K562 (cell line): ENCODE measurements around the gene POLG. TPM values are rescaled to one million over a fixed set of nuclear protein-coding genes. Genes with fewer than 3 reads are reported as not detected.
A peak's percentile ranks its signal among the peaks of the same experiment; 100 is the strongest.

Experiments used
- COPS2 ChIP-seq: fragments of 450-650 bp; conservative IDR thresholded peaks from 2 replicates; pipeline ENCODE4 v1.6.1; 2016; ENCODE audit warnings: mild to moderate bottlenecking, moderate library complexity
- CREB5 ChIP-seq: fragments of 250-450 bp; sonication (Bioruptor Pico); IDR thresholded peaks from 2 replicates; pipeline ENCODE4 v1.5.0; 2020; ENCODE audit warnings: mild to moderate bottlenecking
- EWSR1 ChIP-seq: fragments of 450-650 bp; IDR thresholded peaks from 2 replicates; pipeline ENCODE4 v1.6.1; 2018; ENCODE audit warnings: borderline replicate concordance, mild to moderate bottlenecking, low read depth, moderate library complexity; ENCODE audit not compliant: partially characterized antibody
- FOXJ2 ChIP-seq: fragments of 200-800 bp; sonication (Bioruptor generic); IDR thresholded peaks from 2 replicates; pipeline ENCODE4 v1.6.1; 2016; ENCODE audit warnings: missing genetic modification characterization, missing compliant biosample characterization
- POLR2AphosphoS2 ChIP-seq: IDR thresholded peaks from 2 replicates; pipeline ENCODE4 v1.6.1; 2012; ENCODE audit warnings: low read length, improper control_type of control experiment
- POLR2G ChIP-seq: fragments of 200-400 bp; formaldehyde crosslinking; IDR thresholded peaks from 2 replicates; pipeline ENCODE4 v1.6.1; 2017; ENCODE audit warnings: low read depth, mild to moderate bottlenecking, antibody characterized with exemption, low read length, moderate library complexity
- PREB ChIP-seq: sonication (generic); formaldehyde crosslinking; IDR thresholded peaks from 2 replicates; pipeline ENCODE4 v1.8.1; 2023; ENCODE audit warnings: mild to moderate bottlenecking, missing genetic modification reagents
- RBBP5 ChIP-seq: fragments of 200-600 bp; sonication (generic); IDR thresholded peaks from 2 replicates; pipeline ENCODE4 v1.6.1; 2012; ENCODE audit warnings: borderline replicate concordance, mild to moderate bottlenecking, low read length, control low read depth, inconsistent platforms; ENCODE audit not compliant: insufficient read depth, poor library complexity, severe bottlenecking
- SMARCC2 ChIP-seq: fragments of 450-650 bp; IDR thresholded peaks from 2 replicates; pipeline ENCODE4 v1.6.1; 2017; ENCODE audit warnings: antibody characterized with exemption, moderate library complexity, mild to moderate bottlenecking, low read depth
- SRSF9 ChIP-seq: fragments of 200-400 bp; formaldehyde crosslinking; IDR thresholded peaks from 2 replicates; pipeline ENCODE4 v1.6.1; 2017; ENCODE audit warnings: low read depth, low read length, borderline replicate concordance
- ZBTB40 ChIP-seq, 2 experiments: fragments of 450-650 bp in 1 of 2; sonication (generic) in 1 of 2; formaldehyde crosslinking in 1 of 2; IDR thresholded peaks; 2 replicates each; pipeline versions ENCODE4 v1.7.1 to v1.9.0; 2016 to 2022; ENCODE audit warnings: inconsistent platforms in 1 of 2, mild to moderate bottlenecking in 1 of 2, missing genetic modification reagents in 1 of 2
- ZNF124 ChIP-seq: sonication (generic); formaldehyde crosslinking; IDR thresholded peaks from 2 replicates; pipeline ENCODE4 v1.8.1; 2022; ENCODE audit warnings: missing genetic modification reagents
- ZNF584 ChIP-seq: fragments of 200-800 bp; sonication (Bioruptor generic); IDR thresholded peaks from 2 replicates; pipeline ENCODE4 v1.6.1; 2016; ENCODE audit warnings: low read depth, mild to moderate bottlenecking, missing genetic modification characterization, missing compliant biosample characterization
- ZNF644 ChIP-seq: fragments of 200-800 bp; sonication (Bioruptor generic); IDR thresholded peaks from 2 replicates; pipeline ENCODE4 v1.6.1; 2016; ENCODE audit warnings: low read depth, missing genetic modification characterization, missing compliant biosample characterization
- polyA plus RNA-seq, 8 experiments: library from polyadenylated mRNA; depleted of rRNA in 4 of 8; stranded (reverse) in 5 of 8; unstranded in 3 of 8; fragments of >200 nt; fragmentation: Nextera tagmentation in 2 of 8; fragmentation: Illumina TruSeq in 1 of 8; extraction: Ambion mirVana in 2 of 8; extraction: Trizol in 1 of 8; gene quantifications; 2 replicates each; pipeline versions ENCODE4 v1.2.1 to v1.2.3, GENCODE V29; 2011 to 2014; ENCODE audit warnings: inconsistent platforms in 1 of 8, missing spikeins in 1 of 8
- total RNA-seq, 7 experiments: library from RNA; depleted of rRNA in 6 of 7; stranded (reverse); fragments of >200 nt in 6 of 7; fragmentation: Illumina TruSeq in 2 of 7; extraction: Trizol in 2 of 7; gene quantifications; 2 replicates each; pipeline versions ENCODE4 v1.2.1 to v1.2.3, GENCODE V29; 2011 to 2021; ENCODE audit warnings: low replicate concordance in 1 of 7

Gene POLG
- total and polyA plus RNA-seq, 9 of the 15 experiments (the other 6 are each of a cell fraction or from before 2014, with no cell fraction given) = 15.2 to 83.8 (median 38.6) TPM

- TF ChIP-seq SRSF9 (no peak), SMARCC2 (peak; percentile 71; the same call in 1 of the 2 replicates), ZBTB40 (IDR thresholded peaks at IDR 0.05) (peak; percentile 92), ZBTB40 (CRISPR knock-in tag; IDR thresholded peaks at IDR 0.05) (no peak), COPS2 (no peak), EWSR1 (no peak), ZNF644 (tag) (no peak; the same call in 1 of the 2 replicates), FOXJ2 (tag) (no peak), POLR2G (peak; percentile 100), CREB5 (CRISPR knock-in tag) (no peak), ZNF124 (CRISPR knock-in tag) (no peak), POLR2AphosphoS2 (peak; percentile 52; the same call in 1 of the 2 replicates), RBBP5 (peak; percentile 98), ZNF584 (CRISPR knock-in tag) (no peak; the same call in none of the 2 replicates), PREB (CRISPR knock-in tag) (0 out of 2 replicates have a peak, but pooled peaks have one; percentile 62)
Observed at GRCh38 chr15:89334510-89335297, at the start of gene POLG (continued).
